GM12878 (cell line): ENCODE measurements around the gene HSBP1L1. TPM values are rescaled to one million over a fixed set of nuclear protein-coding genes. Genes with fewer than 3 reads are reported as not detected.

Experiments
- BCL11A ChIP-seq: IDR thresholded peaks from 2 replicates; pipeline ENCODE4 v1.6.1; 2011; ENCODE audit warnings: low read depth, low read length
- CHD1 ChIP-seq: IDR thresholded peaks from 2 replicates; pipeline ENCODE4 v1.6.1; 2012; ENCODE audit warnings: low read depth, low read length, improper control_type of control experiment
- EGR1 ChIP-seq, 2 experiments: IDR thresholded peaks; 1 replicate in 1 of 2; 2 replicates in 1 of 2; pipeline ENCODE4 v1.6.1; 2011 to 2012; ENCODE audit warnings: low read depth in 2 of 2, low read length in 2 of 2, borderline replicate concordance in 1 of 2, mild to moderate bottlenecking in 1 of 2, moderate library complexity in 1 of 2
- EP300 ChIP-seq, 2 experiments: fragments of 150-350 bp in 1 of 2; IDR thresholded peaks; 2 replicates each; pipeline ENCODE4 v1.6.1; 2011 to 2012; ENCODE audit warnings: low read depth in 2 of 2, low read length in 2 of 2, borderline replicate concordance in 1 of 2, improper control_type of control experiment in 1 of 2, inconsistent platforms in 1 of 2; ENCODE audit not compliant: control insufficient read depth in 1 of 2
- MYC ChIP-seq: IDR thresholded peaks from 2 replicates; pipeline ENCODE4 v1.6.1; 2011; ENCODE audit warnings: mild to moderate bottlenecking, low read length, moderate library complexity, inconsistent platforms; ENCODE audit not compliant: insufficient read depth, insufficient replicate concordance, insufficient read length, severe bottlenecking
- NFIC ChIP-seq: IDR thresholded peaks from 2 replicates; pipeline ENCODE4 v1.6.1; 2012; ENCODE audit warnings: low read depth, mild to moderate bottlenecking, inconsistent platforms, low read length, moderate library complexity
- NFYA ChIP-seq: IDR thresholded peaks from 2 replicates; pipeline ENCODE4 v1.6.1; 2011; ENCODE audit warnings: low read depth, mild to moderate bottlenecking, low read length, improper control_type of control experiment, borderline replicate concordance
- SREBF1 ChIP-seq: IDR thresholded peaks from 2 replicates; pipeline ENCODE4 v1.6.1; 2012; ENCODE audit warnings: mild to moderate bottlenecking, low read length
- TCF3 ChIP-seq: IDR thresholded peaks from 2 replicates; pipeline ENCODE4 v1.6.1; 2012; ENCODE audit warnings: low read depth, mild to moderate bottlenecking, low read length, borderline replicate concordance; ENCODE audit not compliant: insufficient read depth
- TCF7 ChIP-seq: IDR thresholded peaks from 2 replicates; pipeline ENCODE4 v1.6.1; 2014; ENCODE audit warnings: antibody characterized with exemption, borderline replicate concordance
- ZNF207 ChIP-seq: fragments of 450-650 bp; IDR thresholded peaks from 2 replicates; pipeline ENCODE4 v1.6.1; 2014; ENCODE audit warnings: antibody characterized with exemption, mild to moderate bottlenecking, borderline replicate concordance
- polyA plus RNA-seq, 11 experiments: library from polyadenylated mRNA; depleted of rRNA in 4 of 11; unstranded in 6 of 11; stranded (reverse) in 5 of 11; fragments of >200 nt; fragmentation: Nextera tagmentation in 4 of 11; fragmentation: Illumina TruSeq in 1 of 11; extraction: Ambion mirVana in 4 of 11; extraction: Trizol in 1 of 11; gene quantifications; 1 replicate in 1 of 11; 2 replicates in 10 of 11; pipeline versions ENCODE4 v1.2.1 to v1.2.3, GENCODE V29; 2011 to 2016; ENCODE audit warnings: inconsistent platforms in 2 of 11, missing spikeins in 2 of 11, low read depth in 1 of 11
- total RNA-seq, 4 experiments: library from RNA; depleted of rRNA in 3 of 4; stranded (reverse); fragments of >200 nt in 3 of 4; fragmentation: Illumina TruSeq in 1 of 4; extraction: Trizol in 1 of 4; gene quantifications; 2 replicates each; pipeline versions ENCODE4 v1.2.1 to v1.2.3, GENCODE V29; 2013 to 2021
- TF ChIP-seq, protein P1 (sequence below): fragments of 450-650 bp; conservative IDR thresholded peaks from 2 replicates; pipeline ENCODE4 v1.6.1; 2017; ENCODE audit warnings: mild to moderate bottlenecking, moderate library complexity
- TF ChIP-seq, protein P2 (sequence below): fragments of 450-650 bp; IDR thresholded peaks from 2 replicates; pipeline ENCODE4 v1.6.1; 2017; ENCODE audit warnings: borderline replicate concordance
- TF ChIP-seq, protein P3 (sequence below): fragments of 450-650 bp; IDR thresholded peaks from 2 replicates; pipeline ENCODE4 v1.6.1; 2017; ENCODE audit warnings: mild to moderate bottlenecking, moderate library complexity
- TF ChIP-seq, protein P4 (sequence below): fragments of 450-650 bp; IDR thresholded peaks from 2 replicates; pipeline ENCODE4 v1.6.1; 2017; ENCODE audit warnings: mild to moderate bottlenecking
- TF ChIP-seq, protein P5 (sequence below): IDR thresholded peaks from 2 replicates; pipeline ENCODE4 v1.6.1; 2012; ENCODE audit warnings: low read depth, low read length, improper control_type of control experiment

The HSBP1L1 gene
- total and polyA plus RNA-seq, 10 of the 15 experiments (the other 5 are each of a cell fraction or from before 2014, with no cell fraction given) = 0.97 to 14.0 (median 6.9) TPM; not detected in 1

DNA sequence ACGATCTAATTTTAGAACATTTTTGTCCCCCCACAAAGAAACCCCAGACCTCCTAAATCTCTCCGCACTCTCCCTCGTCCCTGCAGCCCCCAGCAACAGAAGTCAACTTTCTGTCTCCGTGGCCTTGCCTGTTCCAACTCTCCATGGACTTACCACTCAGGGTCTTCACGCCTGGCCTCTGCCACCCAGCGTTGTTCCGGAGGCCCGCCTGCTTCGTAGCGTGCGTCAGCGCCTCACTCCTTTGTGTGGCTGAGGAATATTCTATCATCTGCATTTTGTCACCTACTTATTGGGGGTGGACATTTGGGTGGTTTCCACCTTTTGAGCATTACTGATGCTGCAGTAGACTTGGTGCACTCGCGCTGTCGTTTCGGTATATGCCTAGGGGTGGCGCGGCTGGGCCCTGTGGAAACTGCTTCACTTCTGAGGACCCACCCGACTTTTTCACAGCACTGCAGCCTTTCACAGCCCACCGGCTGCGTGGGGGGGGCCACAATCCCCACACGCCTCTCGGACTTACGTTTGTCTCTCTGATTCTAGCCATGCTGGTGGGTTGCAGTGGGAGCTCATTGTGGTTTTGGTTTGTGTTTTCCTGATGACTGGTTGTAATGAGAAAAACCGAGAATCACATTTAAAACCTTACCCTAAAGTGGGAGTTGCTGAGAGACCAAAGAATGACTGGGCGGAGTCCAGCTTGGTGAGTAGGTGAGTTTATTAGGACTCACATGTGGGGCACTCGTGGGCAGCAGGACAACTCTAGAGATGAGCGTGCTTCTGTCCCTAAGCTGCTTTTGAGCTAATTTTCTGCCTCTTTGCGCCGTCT, 1.4 kb upstream of the HSBP1L1 start (continued):
- TF ChIP-seq NFIC (peak; percentile 88), BCL11A (peak; percentile 50; the same call in 1 of the 2 replicates), EGR1 (IDR thresholded peaks at IDR 0.05; ENCODE audit: borderline replicate concordance in 1 of 2, low read depth in 2 of 2, low read length in 2 of 2) (peak in 1 of 2 experiments; percentile 23; a peak in 1 of 3 replicates), MYC (no peak), TCF7 (peak; percentile 69; the same call in 1 of the 2 replicates), TCF3 (no peak), NFYA (no peak), SREBF1 (no peak), CHD1 (no peak), ZNF207 (no peak; the same call in 1 of the 2 replicates), EP300 (IDR thresholded peaks at IDR 0.05; ENCODE audit: borderline replicate concordance in 1 of 2, control insufficient read depth in 1 of 2, low read depth in 2 of 2, low read length in 2 of 2) (no peak)
- TF ChIP-seq, protein P1, sequence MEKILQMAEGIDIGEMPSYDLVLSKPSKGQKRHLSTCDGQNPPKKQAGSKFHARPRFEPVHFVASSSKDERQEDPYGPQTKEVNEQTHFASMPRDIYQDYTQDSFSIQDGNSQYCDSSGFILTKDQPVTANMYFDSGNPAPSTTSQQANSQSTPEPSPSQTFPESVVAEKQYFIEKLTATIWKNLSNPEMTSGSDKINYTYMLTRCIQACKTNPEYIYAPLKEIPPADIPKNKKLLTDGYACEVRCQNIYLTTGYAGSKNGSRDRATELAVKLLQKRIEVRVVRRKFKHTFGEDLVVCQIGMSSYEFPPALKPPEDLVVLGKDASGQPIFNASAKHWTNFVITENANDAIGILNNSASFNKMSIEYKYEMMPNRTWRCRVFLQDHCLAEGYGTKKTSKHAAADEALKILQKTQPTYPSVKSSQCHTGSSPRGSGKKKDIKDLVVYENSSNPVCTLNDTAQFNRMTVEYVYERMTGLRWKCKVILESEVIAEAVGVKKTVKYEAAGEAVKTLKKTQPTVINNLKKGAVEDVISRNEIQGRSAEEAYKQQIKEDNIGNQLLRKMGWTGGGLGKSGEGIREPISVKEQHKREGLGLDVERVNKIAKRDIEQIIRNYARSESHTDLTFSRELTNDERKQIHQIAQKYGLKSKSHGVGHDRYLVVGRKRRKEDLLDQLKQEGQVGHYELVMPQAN = 0 out of 2 replicates have a peak, but pooled peaks have one; percentile 13
- TF ChIP-seq, protein P2, sequence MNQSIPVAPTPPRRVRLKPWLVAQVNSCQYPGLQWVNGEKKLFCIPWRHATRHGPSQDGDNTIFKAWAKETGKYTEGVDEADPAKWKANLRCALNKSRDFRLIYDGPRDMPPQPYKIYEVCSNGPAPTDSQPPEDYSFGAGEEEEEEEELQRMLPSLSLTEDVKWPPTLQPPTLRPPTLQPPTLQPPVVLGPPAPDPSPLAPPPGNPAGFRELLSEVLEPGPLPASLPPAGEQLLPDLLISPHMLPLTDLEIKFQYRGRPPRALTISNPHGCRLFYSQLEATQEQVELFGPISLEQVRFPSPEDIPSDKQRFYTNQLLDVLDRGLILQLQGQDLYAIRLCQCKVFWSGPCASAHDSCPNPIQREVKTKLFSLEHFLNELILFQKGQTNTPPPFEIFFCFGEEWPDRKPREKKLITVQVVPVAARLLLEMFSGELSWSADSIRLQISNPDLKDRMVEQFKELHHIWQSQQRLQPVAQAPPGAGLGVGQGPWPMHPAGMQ = no peak
- TF ChIP-seq, protein P3, sequence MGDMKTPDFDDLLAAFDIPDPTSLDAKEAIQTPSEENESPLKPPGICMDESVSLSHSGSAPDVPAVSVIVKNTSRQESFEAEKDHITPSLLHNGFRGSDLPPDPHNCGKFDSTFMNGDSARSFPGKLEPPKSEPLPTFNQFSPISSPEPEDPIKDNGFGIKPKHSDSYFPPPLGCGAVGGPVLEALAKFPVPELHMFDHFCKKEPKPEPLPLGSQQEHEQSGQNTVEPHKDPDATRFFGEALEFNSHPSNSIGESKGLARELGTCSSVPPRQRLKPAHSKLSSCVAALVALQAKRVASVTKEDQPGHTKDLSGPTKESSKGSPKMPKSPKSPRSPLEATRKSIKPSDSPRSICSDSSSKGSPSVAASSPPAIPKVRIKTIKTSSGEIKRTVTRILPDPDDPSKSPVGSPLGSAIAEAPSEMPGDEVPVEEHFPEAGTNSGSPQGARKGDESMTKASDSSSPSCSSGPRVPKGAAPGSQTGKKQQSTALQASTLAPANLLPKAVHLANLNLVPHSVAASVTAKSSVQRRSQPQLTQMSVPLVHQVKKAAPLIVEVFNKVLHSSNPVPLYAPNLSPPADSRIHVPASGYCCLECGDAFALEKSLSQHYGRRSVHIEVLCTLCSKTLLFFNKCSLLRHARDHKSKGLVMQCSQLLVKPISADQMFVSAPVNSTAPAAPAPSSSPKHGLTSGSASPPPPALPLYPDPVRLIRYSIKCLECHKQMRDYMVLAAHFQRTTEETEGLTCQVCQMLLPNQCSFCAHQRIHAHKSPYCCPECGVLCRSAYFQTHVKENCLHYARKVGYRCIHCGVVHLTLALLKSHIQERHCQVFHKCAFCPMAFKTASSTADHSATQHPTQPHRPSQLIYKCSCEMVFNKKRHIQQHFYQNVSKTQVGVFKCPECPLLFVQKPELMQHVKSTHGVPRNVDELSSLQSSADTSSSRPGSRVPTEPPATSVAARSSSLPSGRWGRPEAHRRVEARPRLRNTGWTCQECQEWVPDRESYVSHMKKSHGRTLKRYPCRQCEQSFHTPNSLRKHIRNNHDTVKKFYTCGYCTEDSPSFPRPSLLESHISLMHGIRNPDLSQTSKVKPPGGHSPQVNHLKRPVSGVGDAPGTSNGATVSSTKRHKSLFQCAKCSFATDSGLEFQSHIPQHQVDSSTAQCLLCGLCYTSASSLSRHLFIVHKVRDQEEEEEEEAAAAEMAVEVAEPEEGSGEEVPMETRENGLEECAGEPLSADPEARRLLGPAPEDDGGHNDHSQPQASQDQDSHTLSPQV = no peak
- TF ChIP-seq, protein P4, sequence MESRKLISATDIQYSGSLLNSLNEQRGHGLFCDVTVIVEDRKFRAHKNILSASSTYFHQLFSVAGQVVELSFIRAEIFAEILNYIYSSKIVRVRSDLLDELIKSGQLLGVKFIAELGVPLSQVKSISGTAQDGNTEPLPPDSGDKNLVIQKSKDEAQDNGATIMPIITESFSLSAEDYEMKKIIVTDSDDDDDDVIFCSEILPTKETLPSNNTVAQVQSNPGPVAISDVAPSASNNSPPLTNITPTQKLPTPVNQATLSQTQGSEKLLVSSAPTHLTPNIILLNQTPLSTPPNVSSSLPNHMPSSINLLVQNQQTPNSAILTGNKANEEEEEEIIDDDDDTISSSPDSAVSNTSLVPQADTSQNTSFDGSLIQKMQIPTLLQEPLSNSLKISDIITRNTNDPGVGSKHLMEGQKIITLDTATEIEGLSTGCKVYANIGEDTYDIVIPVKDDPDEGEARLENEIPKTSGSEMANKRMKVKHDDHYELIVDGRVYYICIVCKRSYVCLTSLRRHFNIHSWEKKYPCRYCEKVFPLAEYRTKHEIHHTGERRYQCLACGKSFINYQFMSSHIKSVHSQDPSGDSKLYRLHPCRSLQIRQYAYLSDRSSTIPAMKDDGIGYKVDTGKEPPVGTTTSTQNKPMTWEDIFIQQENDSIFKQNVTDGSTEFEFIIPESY = no peak
- TF ChIP-seq, protein P5, sequence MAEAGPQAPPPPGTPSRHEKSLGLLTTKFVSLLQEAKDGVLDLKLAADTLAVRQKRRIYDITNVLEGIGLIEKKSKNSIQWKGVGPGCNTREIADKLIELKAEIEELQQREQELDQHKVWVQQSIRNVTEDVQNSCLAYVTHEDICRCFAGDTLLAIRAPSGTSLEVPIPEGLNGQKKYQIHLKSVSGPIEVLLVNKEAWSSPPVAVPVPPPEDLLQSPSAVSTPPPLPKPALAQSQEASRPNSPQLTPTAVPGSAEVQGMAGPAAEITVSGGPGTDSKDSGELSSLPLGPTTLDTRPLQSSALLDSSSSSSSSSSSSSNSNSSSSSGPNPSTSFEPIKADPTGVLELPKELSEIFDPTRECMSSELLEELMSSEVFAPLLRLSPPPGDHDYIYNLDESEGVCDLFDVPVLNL = no peak
